NB4 (cell line): ENCODE results near the gene SMOC2.

Experiments
- POLR2A ChIP-seq: IDR thresholded peaks from 2 replicates; pipeline ENCODE4 v1.6.1; 2011; ENCODE audit warnings: mild to moderate bottlenecking; ENCODE audit not compliant: insufficient read length; ENCODE audit errors: extremely low read depth
- TF ChIP-seq, protein P1 (sequence below): IDR thresholded peaks from one replicate; pipeline ENCODE4 v1.5.1; 2012; ENCODE audit warnings: low read depth, low read length
- TF ChIP-seq, protein P2 (sequence below): IDR thresholded peaks from 2 replicates; pipeline ENCODE4 v1.6.1; 2011; ENCODE audit warnings: low read depth, low read length

- no peak for TF ChIP-seq POLR2A
- TF ChIP-seq, protein P1, sequence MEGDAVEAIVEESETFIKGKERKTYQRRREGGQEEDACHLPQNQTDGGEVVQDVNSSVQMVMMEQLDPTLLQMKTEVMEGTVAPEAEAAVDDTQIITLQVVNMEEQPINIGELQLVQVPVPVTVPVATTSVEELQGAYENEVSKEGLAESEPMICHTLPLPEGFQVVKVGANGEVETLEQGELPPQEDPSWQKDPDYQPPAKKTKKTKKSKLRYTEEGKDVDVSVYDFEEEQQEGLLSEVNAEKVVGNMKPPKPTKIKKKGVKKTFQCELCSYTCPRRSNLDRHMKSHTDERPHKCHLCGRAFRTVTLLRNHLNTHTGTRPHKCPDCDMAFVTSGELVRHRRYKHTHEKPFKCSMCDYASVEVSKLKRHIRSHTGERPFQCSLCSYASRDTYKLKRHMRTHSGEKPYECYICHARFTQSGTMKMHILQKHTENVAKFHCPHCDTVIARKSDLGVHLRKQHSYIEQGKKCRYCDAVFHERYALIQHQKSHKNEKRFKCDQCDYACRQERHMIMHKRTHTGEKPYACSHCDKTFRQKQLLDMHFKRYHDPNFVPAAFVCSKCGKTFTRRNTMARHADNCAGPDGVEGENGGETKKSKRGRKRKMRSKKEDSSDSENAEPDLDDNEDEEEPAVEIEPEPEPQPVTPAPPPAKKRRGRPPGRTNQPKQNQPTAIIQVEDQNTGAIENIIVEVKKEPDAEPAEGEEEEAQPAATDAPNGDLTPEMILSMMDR: no peak
- TF ChIP-seq, protein P2, sequence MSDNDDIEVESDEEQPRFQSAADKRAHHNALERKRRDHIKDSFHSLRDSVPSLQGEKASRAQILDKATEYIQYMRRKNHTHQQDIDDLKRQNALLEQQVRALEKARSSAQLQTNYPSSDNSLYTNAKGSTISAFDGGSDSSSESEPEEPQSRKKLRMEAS: no peak
Measured at GRCh38 chr6:168442646-168443045, 1.7 kb downstream of the SMOC2 start.
